Right atrium auricular region (tissue), 2 donors: ENCODE results near the gene MBLAC1. TPM values are rescaled to one million over a fixed set of nuclear protein-coding genes. Genes with fewer than 3 reads are reported as not detected.
A peak's percentile ranks its signal among the peaks of the same experiment; 100 is the strongest.

Experiments used
- DNase-seq: peaks from one replicate; pipeline ENCODE4 v3.0.0-alpha.2; 2019; ENCODE audit warnings: low spot score
- H3K27ac ChIP-seq, 2 donors: fragments of 200-600 bp; sonication (generic); 1 replicate in 1 of 2; 2 replicates in 1 of 2; pipeline ENCODE4 v1.5.1; 2016 to 2019
- H3K27me3 ChIP-seq, 2 donors: fragments of 200-600 bp; sonication (generic); one replicate each; pipeline versions ENCODE4 v1.5.1 to v1.6.0; 2017 to 2019
- H3K36me3 ChIP-seq: fragments of 200-600 bp; sonication (generic); one replicate; pipeline ENCODE4 v1.5.1; 2016
- H3K4me1 ChIP-seq, 2 donors: fragments of 200-600 bp; sonication (generic); one replicate each; pipeline versions ENCODE4 v1.5.1 to v1.6.0; 2017 to 2019
- H3K4me3 ChIP-seq, 2 donors: fragments of 200-600 bp; sonication (generic); 1 replicate in 1 of 2; 2 replicates in 1 of 2; pipeline ENCODE4 v1.5.1; 2017 to 2019; ENCODE audit warnings: mild to moderate bottlenecking in 1 of 2, moderate library complexity in 1 of 2
- H3K9me3 ChIP-seq, 2 donors: fragments of 200-600 bp; sonication (generic); one replicate each; pipeline ENCODE4 v1.5.1; 2019
- CTCF ChIP-seq, 2 donors: fragments of 200-600 bp; sonication (generic); IDR thresholded peaks; one replicate each; pipeline ENCODE4 v1.5.1; 2019; ENCODE audit warnings: antibody characterized with exemption in 2 of 2
- total RNA-seq, 2 donors: library from RNA; depleted of rRNA; stranded (reverse); fragments of >200 nt; gene quantifications; one replicate each; pipeline ENCODE4 v1.1.0, GENCODE V29; 2016

MBLAC1 gene
- total RNA-seq, result 1 to 10 TPM; 3.3 to 6.1 TPM

GRCh38 chr7:100126931-100127865 is at the start of gene MBLAC1:
Gene MBLAC1, plus strand, starts transcription at chr7:100126967. Its CDS starts 429 bp downstream, at chr7:100127396.
- no peak for TF ChIP-seq CTCF (IDR thresholded peaks at IDR 0.05)
- peak within 1 kb of the TSS; percentile 88 to 94 for H3K4me3 ChIP-seq
- H3K27me3 ChIP-seq, result no peaks in the 10 kb centered on the region
- H3K4me1 ChIP-seq, result peaks cover 0 to 34% of the 10 kb centered on the region in 2 donors
- peak within 1 kb of the TSS; percentile 95 to 97 for H3K27ac ChIP-seq
- no peaks in the 10 kb centered on the region for H3K36me3 ChIP-seq
- H3K9me3 ChIP-seq, result no peaks in the 10 kb centered on the region
- peak; percentile 87 for DNase-seq

GRCh38 chr7:100077205-100077604 is 49.6 kb upstream of the MBLAC1 start:
- no peak for TF ChIP-seq CTCF (IDR thresholded peaks at IDR 0.05)
- H3K4me1 ChIP-seq, result peaks cover 0 to 24% of the 10 kb centered on the region in 2 donors
- no peaks in the 10 kb centered on the region for H3K27me3 ChIP-seq
- no peak for DNase-seq
- H3K9me3 ChIP-seq, result peaks cover 0 to 9% of the 10 kb centered on the region in 2 donors
- peaks cover 68% of the 10 kb centered on the region for H3K36me3 ChIP-seq
- H3K4me3 ChIP-seq, result no peak overlapping the region
- H3K27ac ChIP-seq, result no peak overlapping the region

GRCh38 chr7:100079024-100079560 is 47.7 kb upstream of the MBLAC1 start:
- Histone ChIP-seq H3K27ac (no peak overlapping the region), H3K4me3 (no peak overlapping the region), H3K36me3 (peaks cover 49% of the 10 kb centered on the region), H3K4me1 (peaks cover 0 to 30% of the 10 kb centered on the region in 2 donors), H3K9me3 (no peaks in the 10 kb centered on the region), H3K27me3 (no peaks in the 10 kb centered on the region)
- no peak for TF ChIP-seq CTCF (IDR thresholded peaks at IDR 0.05)
- DNase-seq, result no peak

- Histone ChIP-seq H3K27ac (peak overlapping the region; percentile 81 to 82), H3K9me3 (no peaks in the 10 kb centered on the region), H3K36me3 (peaks cover 30% of the 10 kb centered on the region), H3K27me3 (no peaks in the 10 kb centered on the region), H3K4me3 (peak overlapping the region; percentile 81 to 100), H3K4me1 (peaks cover 0 to 30% of the 10 kb centered on the region in 2 donors)
- no peak for TF ChIP-seq CTCF (IDR thresholded peaks at IDR 0.05)
- no peak for DNase-seq
Measured at GRCh38 chr7:100080907-100081534, 45.7 kb upstream of the MBLAC1 start.

GRCh38 chr7:100081535-100082102 is 45.1 kb upstream of the MBLAC1 start, which contains the start of gene ZNF3:
Gene ZNF3, minus strand, starts transcription at chr7:100081723. Its CDS starts 4,366 bp downstream, at chr7:100077357.
- H3K36me3 ChIP-seq, result peaks cover 24% of the 10 kb centered on the region
- H3K9me3 ChIP-seq, result no peaks in the 10 kb centered on the region
- peak within 1 kb of the TSS; percentile 81 to 100 for H3K4me3 ChIP-seq
- H3K27me3 ChIP-seq, result no peaks in the 10 kb centered on the region
- H3K27ac ChIP-seq, result peak within 1 kb of the TSS; percentile 81 to 82
- H3K4me1 ChIP-seq, result peaks cover 0 to 30% of the 10 kb centered on the region in 2 donors
- TF ChIP-seq CTCF (IDR thresholded peaks at IDR 0.05), result peak; percentile 89 to 97
- peak; percentile 99 for DNase-seq
